HEK293 (cell line): ENCODE results near the gene OXCT2.
"Not testable (repeated sequence)": the region's sequence is repeated elsewhere in the genome, so short reads cannot be mapped to it uniquely, and the experiment has no call there.

Experiments
- CTCF ChIA-PET: fragments of 350-600 bp; formaldehyde crosslinking; extraction: SDS; loops from one replicate; lab custom pipeline; 2021; ENCODE audit warnings: antibody characterized with exemption; lab: Yijun Ruan, JAX
- POLR2A ChIA-PET: fragments of 300-600 bp; formaldehyde crosslinking; extraction: SDS; loops from one replicate; lab custom pipeline; 2020; ENCODE audit warnings: antibody characterized with exemption, inconsistent platforms; lab: Yijun Ruan, JAX
- H3K27ac ChIP-seq: fragments of 200-500 bp; sonication (Bioruptor generic); 2 replicates; pipeline ENCODE4 v1.5.1; 2014; ENCODE audit warnings: low read depth, low read length, control low read depth, inconsistent platforms; ENCODE audit errors: extremely low read depth
- H3K36me3 ChIP-seq, 2 experiments: fragments of 200-500 bp in 1 of 2; sonication (Bioruptor generic) in 1 of 2; 1 replicate in 1 of 2; 2 replicates in 1 of 2; pipeline ENCODE4 v1.5.1; 2014 to 2017; ENCODE audit warnings: inconsistent platforms in 2 of 2, low read length in 2 of 2; ENCODE audit not compliant: control insufficient read depth in 2 of 2, insufficient read depth in 1 of 2
- H3K4me1 ChIP-seq: fragments of 200-500 bp; sonication (Bioruptor generic); 2 replicates; pipeline ENCODE4 v1.5.1; 2014; ENCODE audit warnings: mild to moderate bottlenecking, low read length, inconsistent platforms; ENCODE audit not compliant: control insufficient read depth, insufficient read depth
- H3K4me3 ChIP-seq: 2 replicates; pipeline ENCODE4 v1.5.1; 2011; ENCODE audit warnings: low read depth, mild to moderate bottlenecking, control low read depth, low read length, moderate library complexity
- H3K9me3 ChIP-seq: fragments of 200-500 bp; sonication (Bioruptor generic); 2 replicates; pipeline ENCODE4 v1.5.1; 2014; ENCODE audit warnings: low read depth, low read length, inconsistent platforms; ENCODE audit not compliant: control insufficient read depth, insufficient read depth
- EGR2 ChIP-seq: fragments of 450-650 bp; formaldehyde crosslinking; IDR thresholded peaks from 2 replicates; pipeline ENCODE4 v1.5.1; 2016; ENCODE audit warnings: low read depth, missing biosample characterization, missing genetic modification characterization
- GLIS1 ChIP-seq: fragments of 450-650 bp; formaldehyde crosslinking; IDR thresholded peaks from 2 replicates; pipeline ENCODE4 v1.5.1; 2016; ENCODE audit warnings: missing biosample characterization, missing genetic modification characterization
- KLF8 ChIP-seq: fragments of 450-650 bp; formaldehyde crosslinking; IDR thresholded peaks from 2 replicates; pipeline ENCODE4 v1.5.1; 2016; ENCODE audit warnings: missing biosample characterization, missing genetic modification characterization
- MZF1 ChIP-seq: fragments of 450-650 bp; formaldehyde crosslinking; IDR thresholded peaks from 2 replicates; pipeline ENCODE4 v1.5.1; 2017; ENCODE audit warnings: missing biosample characterization, missing genetic modification characterization, borderline replicate concordance
- OSR2 ChIP-seq: fragments of 450-650 bp; formaldehyde crosslinking; IDR thresholded peaks from 2 replicates; pipeline ENCODE4 v1.5.1; 2016; ENCODE audit warnings: missing biosample characterization, missing genetic modification characterization
- PRDM10 ChIP-seq: fragments of 450-650 bp; formaldehyde crosslinking; IDR thresholded peaks from 2 replicates; pipeline ENCODE4 v1.5.1; 2016; ENCODE audit warnings: missing biosample characterization, missing genetic modification characterization
- SCRT1 ChIP-seq: fragments of 450-650 bp; formaldehyde crosslinking; IDR thresholded peaks from 2 replicates; pipeline ENCODE4 v1.5.1; 2016; ENCODE audit warnings: missing biosample characterization, missing genetic modification characterization, borderline replicate concordance
- ZFHX2 ChIP-seq: fragments of 450-650 bp; formaldehyde crosslinking; conservative IDR thresholded peaks from 2 replicates; pipeline ENCODE4 v1.5.1; 2016; ENCODE audit warnings: missing biosample characterization, missing genetic modification characterization
- ZNF114 ChIP-seq: fragments of 450-650 bp; formaldehyde crosslinking; IDR thresholded peaks from 2 replicates; pipeline ENCODE4 v1.5.0; 2017; ENCODE audit warnings: missing biosample characterization, missing genetic modification characterization
- ZNF174 ChIP-seq: fragments of 450-650 bp; formaldehyde crosslinking; IDR thresholded peaks from 2 replicates; pipeline ENCODE4 v1.5.0; 2017; ENCODE audit warnings: missing biosample characterization, mild to moderate bottlenecking, missing genetic modification characterization
- ZNF302 ChIP-seq: fragments of 450-650 bp; formaldehyde crosslinking; IDR thresholded peaks from 2 replicates; pipeline ENCODE4 v1.5.1; 2016; ENCODE audit warnings: missing biosample characterization, missing genetic modification characterization, low read depth
- ZNF324 ChIP-seq: fragments of 450-650 bp; formaldehyde crosslinking; IDR thresholded peaks from 2 replicates; pipeline ENCODE4 v1.5.1; 2016; ENCODE audit warnings: missing biosample characterization, missing genetic modification characterization
- ZNF654 ChIP-seq: fragments of 450-650 bp; formaldehyde crosslinking; IDR thresholded peaks from 2 replicates; pipeline ENCODE4 v1.5.1; 2016; ENCODE audit warnings: low read depth, missing biosample characterization, missing genetic modification characterization
- ZNF701 ChIP-seq: fragments of 450-650 bp; formaldehyde crosslinking; IDR thresholded peaks from 2 replicates; pipeline ENCODE4 v1.5.1; 2016; ENCODE audit warnings: missing biosample characterization, missing genetic modification characterization
- ZSCAN16 ChIP-seq: fragments of 450-650 bp; formaldehyde crosslinking; IDR thresholded peaks from 2 replicates; pipeline ENCODE4 v1.5.1; 2016; ENCODE audit warnings: missing biosample characterization, missing genetic modification characterization

OXCT2 gene

GRCh38 chr1:39779821-39780220 lies 8.7 kb upstream of the OXCT2 start (continued):
- TF ChIP-seq PRDM10 (tag by site-specific recombination) (no peak), ZNF324 (tag by site-specific recombination) (no peak), ZNF114 (no peak), ZSCAN16 (tag by site-specific recombination) (no peak), SCRT1 (no peak), MZF1 (tag by site-specific recombination) (no peak), KLF8 (no peak), ZNF654 (tag by site-specific recombination) (no peak), ZNF701 (no peak)

GRCh38 chr1:39779137-39779536 lies 8.0 kb upstream of the OXCT2 start:
- Histone ChIP-seq H3K27ac (no peak overlapping the region), H3K4me3 (no peak overlapping the region), H3K36me3 (no peaks in the 10 kb centered on the region), H3K4me1 (peaks cover 5% of the 10 kb centered on the region), H3K9me3 (no peaks in the 10 kb centered on the region)
- ChIA-PET POLR2A (interaction anchor here (0.9 kb wide), 1 partner anchor 9 kb away, joined by 3 read pairs; the partner anchor contains the start of gene BMP8B), CTCF (no interaction called here)
- TF ChIP-seq ZNF302 (tag by site-specific recombination) = no peak
- peak; percentile 52; the same call in 1 of the 2 replicates for TF ChIP-seq GLIS1 (tag by site-specific recombination)
- TF ChIP-seq, all 188 proteins: peak for 1

GRCh38 chr1:39778463-39779099 lies 7.4 kb upstream of the OXCT2 start:
- H3K4me1 ChIP-seq, H3K27ac ChIP-seq, H3K4me3 ChIP-seq, H3K9me3 ChIP-seq, H3K36me3 ChIP-seq, POLR2A ChIA-PET, CTCF ChIA-PET: not testable (repeated sequence)

GRCh38 chr1:39777896-39778295 lies 6.7 kb upstream of the OXCT2 start:
- H3K4me1 ChIP-seq, H3K36me3 ChIP-seq, H3K9me3 ChIP-seq, H3K4me3 ChIP-seq, CTCF ChIA-PET, POLR2A ChIA-PET, H3K27ac ChIP-seq: not testable (repeated sequence)

GRCh38 chr1:39777306-39777705 lies 6.2 kb upstream of the OXCT2 start:
- ChIA-PET CTCF (interaction anchor here (0.5 to 1.0 kb wide), 2 partner anchors 13 to 34 kb away, joined by 3 read pairs; no protein-coding TSS in a partner anchor), POLR2A (no interaction called here)
- no peaks in the 10 kb centered on the region for H3K9me3 ChIP-seq
- TF ChIP-seq ZNF174 (tag by site-specific recombination) (no peak), EGR2 (tag by site-specific recombination) (peak; percentile 66), ZFHX2 (peak; percentile 68), OSR2 (tag by site-specific recombination) (peak; percentile 58)
- peaks cover 5% of the 10 kb centered on the region for H3K4me1 ChIP-seq
- no peak overlapping the region for H3K27ac ChIP-seq
- H3K4me3 ChIP-seq = no peak overlapping the region
- no peaks in the 10 kb centered on the region for H3K36me3 ChIP-seq
